Fibroblast of lung (primary cell): ENCODE measurements around the gene SELENOW. TPM values are rescaled to one million over a fixed set of nuclear protein-coding genes. Genes with fewer than 3 reads are reported as not detected.

Experiments
- DNase-seq, 2 donors: peaks; one replicate each; pipeline versions ENCODE4 v3.0.0 to v3.0.0-alpha.2; 2010; ENCODE audit warnings: low read depth in 2 of 2
- H2AFZ ChIP-seq: 2 replicates; pipeline ENCODE4 v1.5.1; 2012; ENCODE audit warnings: low read length, control low read depth, inconsistent platforms
- H3K27ac ChIP-seq: 2 replicates; pipeline ENCODE4 v1.5.1; 2011; ENCODE audit warnings: low read length, control low read depth; ENCODE audit not compliant: insufficient read depth
- H3K27me3 ChIP-seq: 2 replicates; pipeline ENCODE4 v1.5.1; 2011; ENCODE audit warnings: mild to moderate bottlenecking, low read length; ENCODE audit not compliant: control insufficient read depth, insufficient read depth
- H3K36me3 ChIP-seq: 2 replicates; pipeline ENCODE4 v1.5.1; 2011; ENCODE audit warnings: low read length; ENCODE audit not compliant: control insufficient read depth, insufficient read depth
- H3K4me1 ChIP-seq: 2 replicates; pipeline ENCODE4 v1.5.1; 2011; ENCODE audit warnings: low read length; ENCODE audit not compliant: control insufficient read depth, insufficient read depth; ENCODE audit errors: extremely low read depth
- H3K4me2 ChIP-seq: 2 replicates; pipeline ENCODE4 v1.5.1; 2011; ENCODE audit warnings: low read length, control low read depth; ENCODE audit not compliant: insufficient read depth; ENCODE audit errors: extremely low read depth
- H3K4me3 ChIP-seq, 4 experiments: fragments of 200-600 bp in 1 of 4; sonication (generic) in 1 of 4; replicated peaks in 1 of 4; 2 replicates each; pipeline ENCODE4 v1.5.1; 2011 to 2016; ENCODE audit warnings: low read length in 4 of 4, low read depth in 3 of 4, mild to moderate bottlenecking in 3 of 4, control low read depth in 2 of 4, inconsistent platforms in 1 of 4, mixed read lengths in 1 of 4; ENCODE audit not compliant: insufficient read depth in 1 of 4; ENCODE audit errors: control extremely low read depth in 1 of 4
- H3K79me2 ChIP-seq: 2 replicates; pipeline ENCODE4 v1.5.1; 2012; ENCODE audit warnings: mild to moderate bottlenecking, low read length, inconsistent platforms; ENCODE audit not compliant: control insufficient read depth, insufficient read depth
- H3K9ac ChIP-seq: 2 replicates; pipeline ENCODE4 v1.5.1; 2011; ENCODE audit warnings: mild to moderate bottlenecking, low read length, control low read depth; ENCODE audit not compliant: insufficient read depth
- H3K9me3 ChIP-seq: 2 replicates; pipeline ENCODE4 v1.5.1; 2012; ENCODE audit warnings: low read depth, low read length; ENCODE audit not compliant: control insufficient read depth, insufficient read depth
- H4K20me1 ChIP-seq: 2 replicates; pipeline ENCODE4 v1.5.1; 2011; ENCODE audit warnings: low read length; ENCODE audit not compliant: control insufficient read depth, insufficient read depth; ENCODE audit errors: extremely low read depth
- CTCF ChIP-seq, 2 donors: IDR thresholded peaks in 1 of 2; conservative IDR thresholded peaks in 1 of 2; 1 replicate in 1 of 2; 2 replicates in 1 of 2; pipeline ENCODE4 v1.5.1; 2011 to 2012; ENCODE audit warnings: low read length in 2 of 2, control low read depth in 1 of 2, inconsistent platforms in 1 of 2, low read depth in 1 of 2, mild to moderate bottlenecking in 1 of 2
- EZH2 ChIP-seq: IDR thresholded peaks from 2 replicates; pipeline ENCODE4 v1.5.1; 2012; ENCODE audit warnings: low read length, control low read depth, mild to moderate bottlenecking; ENCODE audit errors: missing control alignments
- polyA plus RNA-seq, 2 donors: library from polyadenylated mRNA; depleted of rRNA in 1 of 2; stranded (reverse) in 1 of 2; unstranded in 1 of 2; fragments of >200 nt; gene quantifications; 2 replicates each; pipeline ENCODE4 v1.2.1, GENCODE V29; 2011 to 2012; ENCODE audit warnings: missing spikeins in 1 of 2
- total RNA-seq: library from RNA; depleted of rRNA; stranded (reverse); fragments of >200 nt; gene quantifications from 2 replicates; pipeline ENCODE4 v1.2.1, GENCODE V29; 2014

SELENOW gene
- total and polyA plus RNA-seq, 2 donors (not counting 1 experiment from before 2014, with no cell fraction given): 155 to 250 TPM

GRCh38 chr19:47797996-47798903 lies 19.7 kb downstream of the SELENOW start:
- Histone ChIP-seq H3K36me3 (no peaks in the 10 kb centered on the region), H3K9me3 (no peaks in the 10 kb centered on the region), H3K9ac (no peak overlapping the region), H2AFZ (no peak overlapping the region), H3K27me3 (no peaks in the 10 kb centered on the region), H3K79me2 (no peaks in the 10 kb centered on the region), H3K4me3 (no peak overlapping the region), H3K27ac (no peak overlapping the region), H3K4me2 (no peak overlapping the region), H3K4me1 (no peaks in the 10 kb centered on the region), H4K20me1 (no peaks in the 10 kb centered on the region)
- DNase-seq: no peak
- TF ChIP-seq CTCF (conservative IDR thresholded peaks at IDR 0.05 in 1 of 2, IDR thresholded peaks at IDR 0.05 in 1 of 2; ENCODE audit: low read depth in 1 of 2, low read length in 2 of 2) (no peak), EZH2 (no peak)

GRCh38 chr19:47798904-47799266 lies 20.4 kb downstream of the SELENOW start:
- H3K4me3 ChIP-seq: no peak overlapping the region
- no peak overlapping the region for H3K4me2 ChIP-seq
- H3K36me3 ChIP-seq: no peaks in the 10 kb centered on the region
- no peak overlapping the region for H2AFZ ChIP-seq
- no peak for DNase-seq
- H3K9ac ChIP-seq: no peak overlapping the region
- no peaks in the 10 kb centered on the region for H3K4me1 ChIP-seq
- H3K79me2 ChIP-seq: no peaks in the 10 kb centered on the region
- no peak overlapping the region for H3K27ac ChIP-seq
- no peaks in the 10 kb centered on the region for H3K9me3 ChIP-seq
- H3K27me3 ChIP-seq: no peaks in the 10 kb centered on the region
- TF ChIP-seq CTCF (conservative IDR thresholded peaks at IDR 0.05 in 1 of 2, IDR thresholded peaks at IDR 0.05 in 1 of 2; ENCODE audit: low read depth in 1 of 2, low read length in 2 of 2) (no peak), EZH2 (no peak)
- H4K20me1 ChIP-seq: no peaks in the 10 kb centered on the region

GRCh38 chr19:47801270-47801669 lies 22.8 kb downstream of the SELENOW start:
- H3K79me2 ChIP-seq: no peaks in the 10 kb centered on the region
- no peak overlapping the region for H3K4me3 ChIP-seq
- no peak for DNase-seq
- no peak overlapping the region for H3K27ac ChIP-seq
- no peaks in the 10 kb centered on the region for H3K36me3 ChIP-seq
- H3K9ac ChIP-seq: no peak overlapping the region
- H2AFZ ChIP-seq: no peak overlapping the region
- no peaks in the 10 kb centered on the region for H3K27me3 ChIP-seq
- TF ChIP-seq CTCF (conservative IDR thresholded peaks at IDR 0.05 in 1 of 2, IDR thresholded peaks at IDR 0.05 in 1 of 2; ENCODE audit: low read depth in 1 of 2, low read length in 2 of 2): no peak
- TF ChIP-seq EZH2: no peak
- no peaks in the 10 kb centered on the region for H3K9me3 ChIP-seq
- H4K20me1 ChIP-seq: no peaks in the 10 kb centered on the region
- H3K4me2 ChIP-seq: no peak overlapping the region
- H3K4me1 ChIP-seq: no peaks in the 10 kb centered on the region
